Liver (tissue), 9 donors: ENCODE data around the gene TMEM222. TPM values are rescaled to one million over a fixed set of nuclear protein-coding genes. Genes with fewer than 3 reads are reported as not detected.

ENCODE experiments used
- DNase-seq: peaks from one replicate; pipeline ENCODE4 v3.0.0-alpha.2; 2017; ENCODE audit warnings: low spot score
- H3K27ac ChIP-seq, 2 donors: one replicate each; pipeline ENCODE4 v1.7.0; 2013; ENCODE audit warnings: inconsistent platforms in 2 of 2, low read length in 2 of 2, control low read depth in 1 of 2, low read depth in 1 of 2, mild to moderate bottlenecking in 1 of 2
- H3K27me3 ChIP-seq, 4 donors: one replicate each; pipeline versions ENCODE4 v1.6.1 to v1.7.0; 2013; ENCODE audit warnings: low read length in 3 of 4, inconsistent platforms in 1 of 4, mild to moderate bottlenecking in 1 of 4, moderate library complexity in 1 of 4; ENCODE audit not compliant: control insufficient read depth in 4 of 4, insufficient read depth in 4 of 4
- H3K36me3 ChIP-seq, 4 donors: one replicate each; pipeline versions ENCODE4 v1.6.1 to v1.7.0; 2013; ENCODE audit warnings: low read length in 3 of 4, mild to moderate bottlenecking in 3 of 4, low read depth in 1 of 4, moderate library complexity in 1 of 4; ENCODE audit not compliant: control insufficient read depth in 4 of 4, insufficient read depth in 3 of 4
- H3K4me1 ChIP-seq, 4 donors: one replicate each; pipeline versions ENCODE4 v1.6.1 to v1.7.0; 2013; ENCODE audit warnings: low read length in 3 of 4, mild to moderate bottlenecking in 3 of 4, moderate library complexity in 1 of 4; ENCODE audit not compliant: control insufficient read depth in 4 of 4, insufficient read depth in 4 of 4
- H3K4me3 ChIP-seq, 3 donors: one replicate each; pipeline versions ENCODE4 v1.6.1 to v1.7.0; 2013; ENCODE audit warnings: low read length in 3 of 3, control low read depth in 1 of 3, low read depth in 1 of 3, mild to moderate bottlenecking in 1 of 3
- H3K9ac ChIP-seq, 2 donors: one replicate each; pipeline ENCODE4 v1.7.0; 2013; ENCODE audit warnings: low read length in 2 of 2, mild to moderate bottlenecking in 2 of 2, moderate library complexity in 2 of 2, control low read depth in 1 of 2, low read depth in 1 of 2
- H3K9me3 ChIP-seq, 4 donors: one replicate each; pipeline versions ENCODE4 v1.6.1 to v1.7.0; 2013; ENCODE audit warnings: low read length in 3 of 4; ENCODE audit not compliant: control insufficient read depth in 4 of 4
- ATF3 ChIP-seq: IDR thresholded peaks from 2 replicates; pipeline ENCODE4 v1.6.1; 2016; ENCODE audit warnings: antibody characterized with exemption
- CTCF ChIP-seq: fragments of 150-350 bp; IDR thresholded peaks from 2 replicates; pipeline ENCODE4 v1.5.1; 2017; ENCODE audit warnings: improper control_type of control experiment, low read depth, low read length; ENCODE audit not compliant: missing input control
- EGR1 ChIP-seq, 2 donors: IDR thresholded peaks; 2 replicates each; pipeline ENCODE4 v1.6.1; 2016 to 2018; ENCODE audit warnings: antibody characterized with exemption in 2 of 2, low read depth in 2 of 2
- FOXA1 ChIP-seq: IDR thresholded peaks from 2 replicates; pipeline ENCODE4 v1.6.1; 2016; ENCODE audit warnings: antibody characterized with exemption
- FOXA2 ChIP-seq: IDR thresholded peaks from 2 replicates; pipeline ENCODE4 v1.6.1; 2016; ENCODE audit warnings: antibody characterized with exemption
- GABPA ChIP-seq, 2 donors: IDR thresholded peaks in 1 of 2; conservative IDR thresholded peaks in 1 of 2; 2 replicates each; pipeline ENCODE4 v1.6.1; 2016; ENCODE audit warnings: antibody characterized with exemption in 2 of 2, mild to moderate bottlenecking in 1 of 2, moderate library complexity in 1 of 2
- HNF4A ChIP-seq, 2 donors: conservative IDR thresholded peaks; 2 replicates each; pipeline ENCODE4 v1.6.1; 2016; ENCODE audit warnings: antibody characterized with exemption in 2 of 2, mild to moderate bottlenecking in 2 of 2
- HNF4G ChIP-seq: IDR thresholded peaks from 2 replicates; pipeline ENCODE4 v1.6.1; 2016; ENCODE audit warnings: antibody characterized with exemption
- JUND ChIP-seq, 2 donors: IDR thresholded peaks; 2 replicates each; pipeline ENCODE4 v1.6.1; 2016; ENCODE audit warnings: antibody characterized with exemption in 2 of 2
- MAX ChIP-seq: IDR thresholded peaks from 2 replicates; pipeline ENCODE4 v1.6.1; 2016; ENCODE audit warnings: antibody characterized with exemption
- NR2F2 ChIP-seq: IDR thresholded peaks from 2 replicates; pipeline ENCODE4 v1.6.1; 2016; ENCODE audit warnings: antibody characterized with exemption
- RAD21 ChIP-seq, 2 donors: IDR thresholded peaks; 2 replicates each; pipeline ENCODE4 v1.6.1; 2016; ENCODE audit warnings: antibody characterized with exemption in 2 of 2, mild to moderate bottlenecking in 2 of 2
- REST ChIP-seq: IDR thresholded peaks from 2 replicates; pipeline ENCODE4 v1.6.1; 2016; ENCODE audit warnings: antibody characterized with exemption, mild to moderate bottlenecking
- RXRA ChIP-seq, 2 donors: IDR thresholded peaks; 2 replicates each; pipeline ENCODE4 v1.6.1; 2017 to 2018; ENCODE audit warnings: antibody characterized with exemption in 2 of 2, mild to moderate bottlenecking in 1 of 2
- SP1 ChIP-seq: IDR thresholded peaks from 2 replicates; pipeline ENCODE4 v1.6.1; 2018; ENCODE audit warnings: antibody characterized with exemption, mild to moderate bottlenecking
- TAF1 ChIP-seq: conservative IDR thresholded peaks from 2 replicates; pipeline ENCODE4 v1.6.1; 2016; ENCODE audit warnings: antibody characterized with exemption, mild to moderate bottlenecking
- YY1 ChIP-seq: IDR thresholded peaks from 2 replicates; pipeline ENCODE4 v1.6.1; 2016; ENCODE audit warnings: antibody characterized with exemption, mild to moderate bottlenecking
- ZBTB33 ChIP-seq: IDR thresholded peaks from 2 replicates; pipeline ENCODE4 v1.6.1; 2016; ENCODE audit warnings: antibody characterized with exemption
- WGBS: extraction: QIAGEN DNeasy Blood & Tissue Kit; methylation state at CpG from one replicate; pipeline ENCODE4 v1.1.7; 2013; 5-methylcytosine and 5-hydroxymethylcytosine counted together
- polyA plus RNA-seq, 2 donors: library from polyadenylated mRNA; stranded (reverse) in 1 of 2; unstranded in 1 of 2; fragments of 200-250 nt in 1 of 2; fragments of >200 nt in 1 of 2; fragmentation: Nextera tagmentation in 1 of 2; extraction: Ambion mirVana in 1 of 2; gene quantifications; one replicate each; pipeline versions ENCODE4 v1.2.1 to v1.2.3, GENCODE V29; 2013 to 2015
- total RNA-seq, 2 donors: library from RNA; depleted of rRNA; stranded (reverse); fragments of >200 nt; gene quantifications; one replicate each; pipeline ENCODE4 v1.2.3, GENCODE V29; 2014
- donor health status: healthy.
- donor health status: healthy.
- donor health status: healthy.
- donor health status: healthy.
- donor health status: healthy.

Gene TMEM222
- total and polyA plus RNA-seq, 4 donors, result 14.7 to 32.9 (median 21.8) TPM

- WGBS, result 93% methylated on average over 13 of the region's 13 CpGs
- H3K36me3 ChIP-seq, result no peaks in the 10 kb centered on the region
Observed at GRCh38 chr1:27353166-27353565, 31.2 kb downstream of the TMEM222 start.

More at GRCh38 chr1:27353166-27353565, 31.2 kb downstream of the TMEM222 start:
- no peak for DNase-seq
- no peak for TF ChIP-seq NR2F2
- TF ChIP-seq ATF3, result no peak
- no peak for TF ChIP-seq CTCF
- no peak for TF ChIP-seq FOXA1
- TF ChIP-seq ZBTB33, result no peak
- no peak for TF ChIP-seq FOXA2
- no peak for TF ChIP-seq RAD21 (IDR thresholded peaks at IDR 0.05)
- no peak for TF ChIP-seq RXRA (IDR thresholded peaks at IDR 0.05)
- no peak for TF ChIP-seq SP1
- TF ChIP-seq MAX, result no peak
- TF ChIP-seq JUND (IDR thresholded peaks at IDR 0.05), result no peak
- TF ChIP-seq REST, result no peak
- no peak for TF ChIP-seq TAF1
- TF ChIP-seq HNF4G, result no peak
- TF ChIP-seq YY1, result no peak
- TF ChIP-seq EGR1 (IDR thresholded peaks at IDR 0.05; ENCODE audit: low read depth in 2 of 2), result no peak
- no peak for TF ChIP-seq HNF4A (conservative IDR thresholded peaks at IDR 0.05)
- no peak for TF ChIP-seq GABPA (IDR thresholded peaks at IDR 0.05 in 1 of 2, conservative IDR thresholded peaks at IDR 0.05 in 1 of 2)
- H3K9me3 ChIP-seq, result no peaks in the 10 kb centered on the region
- H3K9ac ChIP-seq, result no peak overlapping the region
- no peak overlapping the region for H3K4me3 ChIP-seq
- no peak overlapping the region for H3K27ac ChIP-seq
- no peaks in the 10 kb centered on the region for H3K27me3 ChIP-seq
- peaks cover 3 to 31% (median 22%) of the 10 kb centered on the region in 4 donors for H3K4me1 ChIP-seq
